Neural cell (in vitro differentiated cells): Measurements from ENCODE around the gene BZW1.

ENCODE experiments used
- CTCF ChIP-seq: fragments of 450-650 bp; IDR thresholded peaks from 2 replicates; pipeline ENCODE4 v1.5.1; 2014; ENCODE audit warnings: antibody characterized with exemption, mild to moderate bottlenecking, moderate library complexity; ENCODE audit not compliant: poor library complexity, severe bottlenecking
- EP300 ChIP-seq: fragments of 450-650 bp; conservative IDR thresholded peaks from 2 replicates; pipeline ENCODE4 v1.6.1; 2014; ENCODE audit warnings: antibody characterized with exemption, mild to moderate bottlenecking, moderate library complexity; ENCODE audit not compliant: poor library complexity, severe bottlenecking
- EZH2 ChIP-seq: fragments of 200-600, 300-800 bp; shearing (Covaris generic), sonication (generic); IDR thresholded peaks from 2 replicates; pipeline ENCODE4 v1.6.1; 2014; ENCODE audit warnings: antibody characterized with exemption, low read length, borderline replicate concordance, mild to moderate bottlenecking; ENCODE audit not compliant: insufficient read depth, poor library complexity, severe bottlenecking
- POLR2AphosphoS5 ChIP-seq: IDR thresholded peaks from 2 replicates; pipeline ENCODE4 v1.6.1; 2012
- RAD21 ChIP-seq: fragments of 450-650 bp; conservative IDR thresholded peaks from 2 replicates; pipeline ENCODE4 v1.6.1; 2014; ENCODE audit warnings: antibody characterized with exemption, mild to moderate bottlenecking, moderate library complexity
- REST ChIP-seq: IDR thresholded peaks from 2 replicates; pipeline ENCODE4 v1.6.1; 2012; ENCODE audit warnings: borderline replicate concordance
- SMC3 ChIP-seq: fragments of 450-650 bp; conservative IDR thresholded peaks from 2 replicates; pipeline ENCODE4 v1.6.1; 2014; ENCODE audit warnings: antibody characterized with exemption, mild to moderate bottlenecking, moderate library complexity; ENCODE audit not compliant: poor library complexity
- TAF1 ChIP-seq: IDR thresholded peaks from 2 replicates; pipeline ENCODE4 v1.6.1; 2012; ENCODE audit warnings: low read depth

- no peak for TF ChIP-seq POLR2AphosphoS5
- TF ChIP-seq CTCF = no peak
- no peak for TF ChIP-seq EZH2
- no peak for TF ChIP-seq REST
- TF ChIP-seq EP300 = no peak
- no peak for TF ChIP-seq TAF1
- TF ChIP-seq SMC3 = no peak
- TF ChIP-seq RAD21 = no peak
Measured at GRCh38 chr2:200845194-200845593, 33.5 kb downstream of the BZW1 start.
